ENCODE measurements around the gene SRRM4.

SRRM4 gene

DNA sequence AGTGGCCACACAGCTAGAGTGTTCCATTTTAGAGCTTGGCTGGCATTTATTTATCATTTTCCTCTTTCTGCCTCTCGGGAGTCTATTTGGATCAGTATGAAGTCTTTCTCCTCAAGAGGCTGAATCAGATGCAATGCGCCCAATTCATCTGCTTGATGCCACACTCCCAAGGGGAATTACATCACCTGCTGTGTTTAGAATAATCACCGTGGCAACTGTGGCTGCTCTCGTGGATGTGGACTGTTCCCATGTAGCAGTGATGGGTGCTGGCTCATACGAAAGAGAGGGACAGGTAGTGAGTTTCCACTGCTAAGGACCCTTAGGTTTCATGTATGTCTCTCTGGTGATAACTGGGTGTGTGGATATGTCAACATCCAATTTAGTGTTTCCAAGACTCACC, 70.7 kb downstream of the SRRM4 start:
- H3K4me1 ChIP-seq (ENCODE audit: control insufficient read depth, insufficient read depth, low read length): no peaks in the 10 kb centered on the region
- no peaks in the 10 kb centered on the region for H3K36me3 ChIP-seq (ENCODE audit: control insufficient read depth, insufficient read depth, low read length)
- no peak overlapping the region for H3K9ac ChIP-seq (ENCODE audit: low read length)
- no peaks in the 10 kb centered on the region for H3K27me3 ChIP-seq (ENCODE audit: control insufficient read depth, insufficient read depth, low read length)
- no peak overlapping the region for H3K4me3 ChIP-seq (ENCODE audit: low read length)
- no peak overlapping the region for H3K27ac ChIP-seq (ENCODE audit: low read depth, low read length)

DNA sequence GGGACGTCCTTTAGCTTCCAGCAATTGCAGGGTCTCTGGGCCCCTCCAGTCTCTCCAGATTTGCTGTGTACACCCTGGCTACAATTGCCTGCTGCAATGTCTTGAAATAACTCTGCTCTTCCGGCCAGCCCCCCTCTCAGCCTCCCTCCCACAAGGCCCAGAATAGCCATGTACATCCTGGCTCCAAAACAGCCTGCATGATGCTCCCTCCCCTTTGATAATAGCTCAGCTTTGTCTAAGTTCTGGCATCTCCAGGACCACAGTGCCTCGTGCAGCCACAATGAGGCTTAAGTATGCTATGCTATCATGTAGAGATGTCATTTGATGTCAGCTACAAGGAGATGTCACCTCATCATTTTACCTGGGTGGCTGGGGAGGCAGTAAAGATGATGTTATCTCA, 74.6 kb downstream of the SRRM4 start:
- Histone ChIP-seq H3K27ac (ENCODE audit: low read depth, low read length) (no peak overlapping the region), H3K36me3 (ENCODE audit: control insufficient read depth, insufficient read depth, low read length) (no peaks in the 10 kb centered on the region), H3K27me3 (ENCODE audit: control insufficient read depth, insufficient read depth, low read length) (no peaks in the 10 kb centered on the region), H3K9ac (ENCODE audit: low read length) (no peak overlapping the region), H3K4me1 (ENCODE audit: control insufficient read depth, insufficient read depth, low read length) (no peaks in the 10 kb centered on the region), H3K4me3 (ENCODE audit: low read length) (no peak overlapping the region)

DNA sequence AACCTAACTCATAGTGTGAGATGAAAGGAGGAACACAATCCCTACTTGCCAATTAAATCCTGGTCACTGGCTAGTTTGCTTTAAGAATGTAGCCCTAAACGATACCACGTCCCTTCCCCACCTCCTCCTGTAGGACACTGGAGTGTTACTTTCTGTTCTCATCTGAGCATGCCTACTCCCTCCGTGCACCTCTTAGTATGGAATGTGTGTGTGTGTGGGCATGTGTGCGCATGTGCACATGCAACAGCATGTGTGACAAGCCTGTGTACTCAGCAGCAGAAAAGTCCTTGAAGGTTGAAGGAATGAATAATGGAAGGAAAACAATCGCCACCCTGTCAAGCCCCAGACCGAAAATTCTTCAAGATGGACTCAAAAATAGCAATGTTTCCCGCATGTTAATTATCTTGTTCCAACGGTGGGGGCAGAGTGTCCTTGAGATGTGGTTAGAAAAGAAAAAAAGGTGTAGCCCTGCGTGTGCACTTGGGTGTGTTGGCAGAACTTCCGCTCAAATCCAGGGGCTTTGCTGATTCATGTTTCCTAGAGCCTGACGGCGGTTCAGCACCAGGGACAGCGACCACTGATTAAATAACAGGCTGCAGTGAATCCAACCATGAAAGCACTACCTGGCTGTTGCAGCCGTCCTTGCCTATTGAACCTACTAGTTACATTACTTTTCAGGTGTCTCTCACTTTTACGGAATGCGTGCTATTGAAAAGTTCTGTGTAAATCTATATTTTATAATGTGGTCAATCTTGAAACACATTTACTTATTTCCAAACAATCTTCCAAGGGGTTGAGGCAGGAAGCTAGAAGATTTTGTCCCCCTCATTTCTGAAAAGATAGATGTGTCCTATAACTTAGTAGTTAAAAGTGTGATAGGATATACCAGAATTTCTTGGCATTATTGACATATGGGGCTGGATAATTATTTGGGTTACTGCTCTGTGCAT, 79.8 kb downstream of the SRRM4 start:
- H3K4me1 ChIP-seq (ENCODE audit: control insufficient read depth, insufficient read depth, low read length): no peaks in the 10 kb centered on the region
- H3K36me3 ChIP-seq (ENCODE audit: control insufficient read depth, insufficient read depth, low read length): no peaks in the 10 kb centered on the region
- H3K9ac ChIP-seq (ENCODE audit: low read length): no peak overlapping the region
- no peak overlapping the region for H3K27ac ChIP-seq (ENCODE audit: low read depth, low read length)
- H3K27me3 ChIP-seq (ENCODE audit: control insufficient read depth, insufficient read depth, low read length): no peaks in the 10 kb centered on the region
- H3K4me3 ChIP-seq (ENCODE audit: low read length): no peak overlapping the region

DNA sequence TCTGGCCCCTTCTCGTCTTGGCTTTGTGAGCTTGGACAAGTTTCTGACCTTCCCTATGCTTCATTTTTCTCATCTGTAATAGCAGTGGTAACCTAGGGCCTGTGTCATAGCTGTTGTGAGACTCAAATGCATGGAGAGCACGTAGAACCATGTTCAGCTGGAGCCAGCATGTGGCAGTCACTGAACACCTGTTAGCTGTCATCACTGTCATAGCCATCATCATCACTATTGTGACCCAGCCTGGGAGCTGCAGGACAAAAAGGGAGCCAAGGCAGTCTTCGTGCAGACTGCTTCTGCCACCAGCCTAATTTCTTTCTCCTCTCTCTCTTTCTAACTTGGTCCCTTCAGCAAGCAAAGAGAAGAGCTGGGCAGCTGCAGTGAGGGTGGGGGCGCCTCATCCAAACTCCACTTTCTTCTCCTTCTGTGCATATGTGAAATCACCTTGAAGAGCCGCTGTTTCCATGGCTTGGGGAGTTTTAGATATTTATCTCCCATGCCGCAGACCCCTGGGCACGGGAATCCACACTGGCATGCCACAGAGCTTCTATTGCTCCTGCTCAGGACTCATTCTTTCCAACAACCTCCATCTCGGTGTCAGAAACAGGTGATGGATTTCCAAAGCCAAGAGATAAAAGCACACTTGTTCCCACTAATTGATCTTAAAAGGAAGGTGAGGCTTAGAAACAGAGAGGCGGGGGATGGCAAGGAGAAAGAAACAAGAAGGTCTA, 87.0 kb downstream of the SRRM4 start:
- Histone ChIP-seq H3K9ac (ENCODE audit: low read length) (no peak overlapping the region), H3K4me1 (ENCODE audit: control insufficient read depth, insufficient read depth, low read length) (no peaks in the 10 kb centered on the region), H3K27me3 (ENCODE audit: control insufficient read depth, insufficient read depth, low read length) (no peaks in the 10 kb centered on the region), H3K4me3 (ENCODE audit: low read length) (no peak overlapping the region), H3K36me3 (ENCODE audit: control insufficient read depth, insufficient read depth, low read length) (no peaks in the 10 kb centered on the region), H3K27ac (ENCODE audit: low read depth, low read length) (no peak overlapping the region)

DNA sequence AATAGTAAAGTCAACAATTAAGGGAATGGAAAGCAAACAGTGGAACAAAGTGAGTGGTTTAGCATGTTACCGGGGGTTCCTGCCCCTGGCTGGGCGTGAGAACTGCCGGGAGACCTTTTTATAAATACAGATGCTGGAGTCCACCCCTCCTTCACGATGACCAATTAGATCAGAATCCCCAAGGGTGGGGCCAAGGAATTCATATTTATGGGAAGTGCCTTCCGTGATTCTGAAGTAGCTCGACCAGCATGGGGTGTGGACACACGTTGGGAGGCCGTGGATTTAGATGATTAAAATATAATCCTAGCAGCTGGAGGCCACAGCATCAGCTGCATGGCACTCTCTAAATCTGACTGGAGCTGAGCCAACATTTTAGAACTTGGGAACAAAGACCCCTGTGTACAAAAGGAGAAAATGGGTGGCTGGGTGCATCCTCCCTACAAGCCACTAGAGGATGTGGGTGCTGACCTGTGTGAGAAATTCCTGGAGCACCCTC, 87.9 kb downstream of the SRRM4 start:
- Histone ChIP-seq H3K27ac (ENCODE audit: low read depth, low read length) (no peak overlapping the region), H3K36me3 (ENCODE audit: control insufficient read depth, insufficient read depth, low read length) (no peaks in the 10 kb centered on the region), H3K9ac (ENCODE audit: low read length) (no peak overlapping the region), H3K4me3 (ENCODE audit: low read length) (no peak overlapping the region), H3K27me3 (ENCODE audit: control insufficient read depth, insufficient read depth, low read length) (no peaks in the 10 kb centered on the region), H3K4me1 (ENCODE audit: control insufficient read depth, insufficient read depth, low read length) (no peaks in the 10 kb centered on the region)

DNA sequence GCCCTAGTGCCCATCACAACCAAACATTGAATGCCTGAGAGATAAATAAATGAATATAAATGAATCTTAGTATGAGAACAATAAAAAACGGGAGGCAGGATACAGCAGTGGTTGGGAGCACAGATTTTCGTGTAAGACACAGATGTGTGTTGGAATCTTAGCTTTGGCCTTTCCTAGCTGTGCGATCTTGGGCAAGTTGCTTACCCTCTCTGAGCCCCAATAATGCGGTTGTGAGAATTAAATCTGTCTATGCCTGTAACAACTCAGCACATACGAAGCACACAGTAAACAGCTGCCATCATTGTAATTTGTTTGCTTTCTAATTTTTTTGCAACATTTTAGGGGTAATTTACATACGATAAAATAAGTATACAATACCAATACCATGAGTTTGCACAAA, 89.8 kb downstream of the SRRM4 start:
- H3K36me3 ChIP-seq (ENCODE audit: control insufficient read depth, insufficient read depth, low read length): no peaks in the 10 kb centered on the region
- H3K4me3 ChIP-seq (ENCODE audit: low read length): no peak overlapping the region
- no peaks in the 10 kb centered on the region for H3K4me1 ChIP-seq (ENCODE audit: control insufficient read depth, insufficient read depth, low read length)
- no peaks in the 10 kb centered on the region for H3K27me3 ChIP-seq (ENCODE audit: control insufficient read depth, insufficient read depth, low read length)
- H3K9ac ChIP-seq (ENCODE audit: low read length): no peak overlapping the region
- H3K27ac ChIP-seq (ENCODE audit: low read depth, low read length): no peak overlapping the region

DNA sequence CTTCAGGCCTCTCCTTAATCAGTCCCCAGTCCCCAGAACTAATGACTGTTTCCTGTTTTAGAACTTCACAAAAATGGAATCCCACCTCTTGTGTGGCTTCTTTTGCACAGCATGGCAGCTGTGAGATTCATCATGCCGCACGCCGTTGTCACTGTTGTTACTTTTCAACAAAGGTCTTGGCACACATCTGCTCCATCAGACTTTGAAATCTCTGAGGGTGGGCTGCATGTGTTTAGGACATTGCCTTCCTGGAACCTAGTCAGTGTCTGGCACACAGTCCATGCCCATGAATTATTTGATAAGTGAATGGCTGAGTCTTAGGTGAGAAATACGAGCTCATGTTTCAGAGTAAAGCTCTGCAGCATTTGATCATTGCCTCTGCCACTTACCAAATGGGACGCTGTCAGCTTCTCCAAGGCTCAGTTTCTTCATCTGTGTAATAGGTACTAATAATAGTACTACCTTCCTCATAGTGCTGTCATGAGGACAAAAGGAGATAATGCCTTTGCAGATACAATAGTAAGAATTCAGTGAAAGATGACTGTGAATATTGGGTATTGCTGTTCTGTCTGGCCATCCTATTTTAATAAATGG, 90.4 kb downstream of the SRRM4 start:
- H3K27ac ChIP-seq (ENCODE audit: low read depth, low read length): no peak overlapping the region
- H3K4me3 ChIP-seq (ENCODE audit: low read length): no peak overlapping the region
- H3K36me3 ChIP-seq (ENCODE audit: control insufficient read depth, insufficient read depth, low read length): no peaks in the 10 kb centered on the region
- no peak overlapping the region for H3K9ac ChIP-seq (ENCODE audit: low read length)
- no peaks in the 10 kb centered on the region for H3K27me3 ChIP-seq (ENCODE audit: control insufficient read depth, insufficient read depth, low read length)
- no peaks in the 10 kb centered on the region for H3K4me1 ChIP-seq (ENCODE audit: control insufficient read depth, insufficient read depth, low read length)

DNA sequence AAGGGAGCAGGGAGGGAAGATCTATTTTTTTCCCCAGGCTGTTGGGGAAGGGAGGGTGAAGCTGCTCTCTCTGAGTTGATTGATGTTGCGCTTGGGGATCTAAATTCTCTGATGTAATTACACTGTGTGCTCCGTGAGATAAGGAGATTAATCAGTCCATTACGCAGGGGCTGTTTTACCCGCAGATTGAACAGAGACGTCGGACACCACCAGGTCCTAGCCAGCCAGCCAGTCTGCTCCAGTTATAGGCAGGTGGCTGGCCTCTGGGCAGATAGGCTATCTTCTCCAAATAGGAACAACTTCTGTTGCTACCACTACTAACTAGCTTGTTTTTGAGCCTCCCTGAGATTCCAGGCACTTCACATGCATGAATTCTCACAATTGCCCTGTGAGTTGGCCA, 91.1 kb downstream of the SRRM4 start:
- H3K4me3 ChIP-seq (ENCODE audit: low read length): no peak overlapping the region
- H3K9ac ChIP-seq (ENCODE audit: low read length): no peak overlapping the region
- no peaks in the 10 kb centered on the region for H3K36me3 ChIP-seq (ENCODE audit: control insufficient read depth, insufficient read depth, low read length)
- H3K27ac ChIP-seq (ENCODE audit: low read depth, low read length): no peak overlapping the region
- H3K4me1 ChIP-seq (ENCODE audit: control insufficient read depth, insufficient read depth, low read length): no peaks in the 10 kb centered on the region
- H3K27me3 ChIP-seq (ENCODE audit: control insufficient read depth, insufficient read depth, low read length): no peaks in the 10 kb centered on the region

DNA sequence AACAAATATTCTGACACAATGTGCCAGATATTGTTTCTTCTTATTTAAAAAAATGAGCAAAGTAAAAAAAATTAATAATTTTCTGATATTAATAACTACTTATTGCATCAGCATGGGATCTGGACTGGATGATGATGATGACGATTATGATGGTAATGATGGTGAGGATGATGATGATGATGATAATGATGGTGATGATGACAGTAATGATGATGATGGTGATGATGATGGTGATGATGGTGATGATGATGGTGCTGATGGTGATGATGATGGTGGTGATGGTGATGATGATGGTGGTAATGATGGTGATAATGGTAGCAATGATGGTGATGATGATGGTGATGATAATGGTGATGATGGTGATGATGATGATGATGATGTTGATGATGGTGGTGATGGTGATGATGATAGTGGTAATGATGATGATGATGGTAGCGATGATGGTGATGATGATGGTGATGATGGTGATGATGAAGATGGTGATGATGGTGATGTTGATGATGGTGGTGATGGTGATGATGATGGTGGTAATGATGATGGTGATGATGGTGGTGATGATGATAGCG, 94.0 kb downstream of the SRRM4 start:
- H3K4me1 ChIP-seq (ENCODE audit: control insufficient read depth, insufficient read depth, low read length): no peaks in the 10 kb centered on the region
- no peak overlapping the region for H3K27ac ChIP-seq (ENCODE audit: low read depth, low read length)
- H3K27me3 ChIP-seq (ENCODE audit: control insufficient read depth, insufficient read depth, low read length): no peaks in the 10 kb centered on the region
- no peak overlapping the region for H3K4me3 ChIP-seq (ENCODE audit: low read length)
- no peaks in the 10 kb centered on the region for H3K36me3 ChIP-seq (ENCODE audit: control insufficient read depth, insufficient read depth, low read length)
- H3K9ac ChIP-seq (ENCODE audit: low read length): no peak overlapping the region

DNA sequence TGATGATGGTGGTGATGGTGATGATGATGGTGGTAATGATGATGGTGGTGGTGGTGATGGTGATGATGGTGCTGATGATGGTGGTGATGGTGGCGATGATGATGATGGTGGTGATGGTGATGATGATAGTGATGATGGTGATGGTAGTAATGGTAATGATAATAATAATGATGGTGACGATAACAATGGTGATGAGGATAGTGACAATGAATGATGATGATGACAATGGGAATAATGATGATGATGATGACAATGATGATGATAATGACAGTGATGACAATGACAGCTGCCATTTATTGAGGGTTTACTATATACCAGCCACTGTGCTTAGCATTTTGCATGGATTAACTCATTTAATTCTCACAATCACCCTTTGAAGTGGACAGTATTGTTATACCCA, 94.6 kb downstream of the SRRM4 start:
- Histone ChIP-seq H3K4me1 (ENCODE audit: control insufficient read depth, insufficient read depth, low read length) (no peaks in the 10 kb centered on the region), H3K4me3 (ENCODE audit: low read length) (no peak overlapping the region), H3K27me3 (ENCODE audit: control insufficient read depth, insufficient read depth, low read length) (no peaks in the 10 kb centered on the region), H3K9ac (ENCODE audit: low read length) (no peak overlapping the region), H3K27ac (ENCODE audit: low read depth, low read length) (no peak overlapping the region), H3K36me3 (ENCODE audit: control insufficient read depth, insufficient read depth, low read length) (no peaks in the 10 kb centered on the region)

DNA sequence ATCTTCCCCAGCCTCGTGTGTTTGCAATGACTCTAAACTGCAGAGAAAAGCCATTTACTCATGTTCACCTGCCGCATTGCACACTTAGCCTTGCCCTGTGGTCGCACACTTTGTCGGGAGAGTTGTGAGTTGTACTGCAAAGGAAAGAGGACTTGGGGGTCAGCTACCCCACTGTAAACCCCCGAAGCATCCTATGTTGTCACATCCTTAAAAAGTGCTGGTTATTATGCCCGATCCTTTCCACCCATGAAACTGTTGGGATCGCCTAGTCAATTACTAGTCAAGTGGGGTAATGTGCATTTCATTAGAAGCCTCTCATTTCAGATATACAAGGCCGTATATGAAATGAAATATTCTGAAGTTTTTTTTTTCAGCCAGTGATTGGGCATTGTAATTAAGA, 98.2 kb downstream of the SRRM4 start:
- Histone ChIP-seq H3K4me1 (ENCODE audit: control insufficient read depth, insufficient read depth, low read length) (no peaks in the 10 kb centered on the region), H3K27me3 (ENCODE audit: control insufficient read depth, insufficient read depth, low read length) (no peaks in the 10 kb centered on the region), H3K9ac (ENCODE audit: low read length) (no peak overlapping the region), H3K4me3 (ENCODE audit: low read length) (no peak overlapping the region), H3K36me3 (ENCODE audit: control insufficient read depth, insufficient read depth, low read length) (no peaks in the 10 kb centered on the region), H3K27ac (ENCODE audit: low read depth, low read length) (no peak overlapping the region)

DNA sequence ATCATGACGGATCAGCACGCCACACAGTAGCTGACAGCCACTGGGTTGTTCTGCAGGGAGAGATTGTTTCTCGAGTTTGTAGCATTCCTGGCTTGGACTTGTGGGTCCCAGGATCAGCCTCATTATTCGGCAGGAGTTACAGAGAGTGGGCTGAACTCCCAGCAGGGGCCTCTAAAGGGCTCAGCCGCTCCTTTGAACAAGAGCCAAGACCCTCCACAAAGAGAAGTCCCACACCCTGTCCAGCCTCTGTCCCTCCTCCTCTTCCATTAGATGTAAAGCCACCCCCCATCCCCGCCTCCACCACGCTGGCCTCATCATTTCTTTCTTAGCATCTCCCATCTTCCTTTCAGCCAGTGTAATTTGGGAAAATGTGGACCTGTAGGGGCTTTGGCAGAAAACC, 100.7 kb downstream of the SRRM4 start:
- Histone ChIP-seq H3K27ac (ENCODE audit: low read depth, low read length) (no peak overlapping the region), H3K4me3 (ENCODE audit: low read length) (no peak overlapping the region), H3K36me3 (ENCODE audit: control insufficient read depth, insufficient read depth, low read length) (no peaks in the 10 kb centered on the region), H3K9ac (ENCODE audit: low read length) (no peak overlapping the region), H3K4me1 (ENCODE audit: control insufficient read depth, insufficient read depth, low read length) (no peaks in the 10 kb centered on the region), H3K27me3 (ENCODE audit: control insufficient read depth, insufficient read depth, low read length) (no peaks in the 10 kb centered on the region)

All from rectal smooth muscle tissue (tissue), 1 donor.